Kasumi-1 (cell line): ENCODE results near the gene SRP68.
"Not testable (repeated sequence)": the region's sequence is repeated elsewhere in the genome, so short reads cannot be mapped to it uniquely, and the experiment has no call there.

Experiments
- DNase-seq, 2 experiments: peaks; one replicate each; lab custom pipeline; 2025; lab: John Stamatoyannopoulos, UW

The SRP68 gene

DNA sequence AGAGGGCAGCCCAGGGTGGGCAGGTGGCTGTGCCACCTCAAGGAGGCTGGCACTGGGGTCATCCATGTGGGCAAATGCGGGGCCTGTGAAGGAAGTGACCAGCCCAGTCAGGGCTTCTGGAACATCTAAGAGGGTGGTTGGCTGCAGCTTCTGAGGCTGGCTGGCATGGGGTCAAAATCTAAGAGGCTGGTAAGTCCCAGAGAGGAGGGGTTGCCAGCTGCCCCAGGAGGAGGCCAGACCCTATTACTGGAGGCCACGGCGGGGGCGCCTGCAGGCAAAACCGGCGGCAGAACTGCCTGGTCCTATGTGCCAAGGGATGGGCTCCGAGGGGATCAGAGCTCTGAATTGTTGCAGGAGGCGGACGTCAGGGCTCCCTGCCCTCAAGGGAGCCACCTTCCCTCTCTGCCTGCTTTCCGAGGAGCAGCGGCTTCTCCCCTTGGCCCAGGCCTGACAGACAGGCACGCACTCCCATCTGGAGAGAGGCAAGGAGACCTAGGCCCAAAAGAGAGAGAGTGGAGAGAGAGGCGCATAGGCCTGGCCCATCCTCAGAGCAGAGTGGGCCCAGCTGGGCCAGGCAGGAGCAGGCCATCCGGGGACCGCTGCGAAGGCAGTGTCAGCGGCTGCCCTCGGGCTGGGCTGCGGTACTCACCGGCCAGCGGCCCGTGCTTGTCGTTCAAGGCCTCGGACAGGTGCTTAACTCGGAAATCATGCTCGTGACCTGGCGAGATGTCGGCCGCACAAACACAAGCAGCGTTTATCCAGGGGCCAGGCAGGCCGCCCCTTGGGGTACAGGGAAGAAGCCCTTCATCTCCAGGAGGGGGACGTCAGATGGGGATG, 17.6 kb upstream of the SRP68 start:
- no peak for DNase-seq

DNA sequence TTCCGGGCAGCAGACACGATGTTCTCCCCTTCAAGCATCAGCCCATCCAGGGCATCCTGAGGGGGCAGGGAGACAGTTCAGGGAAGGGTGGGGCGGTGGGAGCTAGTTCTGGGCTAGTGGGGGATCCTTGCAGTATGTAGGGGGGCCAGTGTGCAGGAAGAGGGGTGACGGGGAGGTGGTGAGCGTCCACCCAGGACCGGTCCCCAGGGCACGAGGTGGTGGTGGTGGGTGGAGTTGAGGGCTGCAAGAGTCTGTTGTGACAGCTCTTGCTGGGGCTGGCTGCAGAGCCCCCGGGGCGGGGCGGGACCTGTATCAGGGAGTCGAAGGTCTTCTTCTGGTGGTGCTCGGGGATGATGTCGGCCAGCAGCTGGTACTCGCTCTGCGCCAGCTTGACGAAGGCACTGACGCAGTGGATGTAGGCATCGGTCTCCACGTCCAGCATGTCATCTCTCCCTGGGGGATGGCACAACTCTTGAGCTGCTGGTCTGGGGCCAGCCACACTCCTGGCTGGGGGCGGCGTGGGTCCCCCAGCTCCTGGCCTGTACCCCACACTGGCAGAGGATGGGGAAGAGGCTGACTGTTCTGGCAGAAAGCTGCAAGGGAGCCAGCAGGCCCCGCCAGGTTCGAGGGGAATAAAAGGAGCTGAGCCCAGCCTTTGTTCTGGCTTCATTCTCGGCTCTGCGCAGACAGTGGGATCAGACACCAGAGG, 16.7 kb upstream of the SRP68 start:
- no peak for DNase-seq

DNA sequence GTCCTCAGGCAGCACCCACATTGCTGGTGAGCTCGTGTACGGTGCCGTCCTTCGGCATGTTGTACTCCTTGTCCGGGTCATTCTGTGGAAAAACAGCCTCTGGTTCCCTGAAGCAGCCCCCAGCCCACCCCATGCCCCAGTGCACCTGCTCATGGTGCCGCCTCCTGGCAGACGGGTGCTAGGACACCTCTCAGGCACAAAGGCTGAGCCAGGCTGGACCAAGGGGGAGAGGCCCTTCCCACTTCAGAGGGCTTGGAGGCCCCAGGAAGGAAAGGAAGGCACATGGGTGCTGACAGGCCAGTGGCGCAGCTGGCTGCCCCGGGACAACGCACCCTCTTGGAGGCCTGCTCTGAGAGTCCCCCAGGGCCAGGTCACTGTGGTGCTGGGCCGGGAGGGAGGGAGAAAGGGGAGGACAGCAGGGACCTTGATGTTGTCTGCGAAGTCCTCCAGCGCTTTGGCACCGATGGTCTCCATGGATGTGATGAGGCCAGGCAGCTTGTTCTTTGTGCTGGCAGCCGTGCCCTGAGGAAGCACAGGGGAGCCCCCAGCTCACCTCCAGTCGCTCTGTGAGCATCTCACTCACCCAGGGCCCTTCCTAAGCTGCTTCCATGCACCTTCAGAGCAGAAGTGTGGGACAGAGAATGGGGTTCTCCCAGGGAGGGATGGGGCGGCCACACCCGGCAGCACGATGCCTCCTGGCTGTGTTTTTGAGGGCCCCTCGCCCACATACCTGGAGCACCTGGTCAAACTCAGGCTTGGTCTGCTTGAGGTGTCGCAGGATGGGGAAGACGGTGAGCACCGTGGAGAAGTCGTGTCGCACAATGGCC, 15.9 kb upstream of the SRP68 start:
- DNase-seq = no peak

DNA sequence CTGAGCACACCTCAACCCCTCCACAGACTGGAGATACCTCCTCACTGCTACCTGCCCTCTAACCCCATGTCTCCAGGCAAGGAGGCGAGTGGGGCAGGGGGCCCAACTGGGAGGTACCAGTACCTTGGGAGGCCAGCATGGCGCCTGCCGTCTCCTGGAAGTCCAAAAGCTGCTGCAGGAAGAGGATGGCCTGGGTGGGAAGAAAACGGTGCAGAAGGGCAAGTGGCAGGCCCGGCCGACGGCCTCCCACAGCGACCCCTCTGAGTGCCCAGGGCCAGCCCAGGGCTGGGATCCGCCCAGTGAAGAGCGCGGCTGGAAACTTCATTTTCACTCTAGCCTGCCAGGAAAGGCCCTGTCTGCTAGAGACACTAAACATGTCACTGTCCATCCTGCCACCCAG, 15.2 kb upstream of the SRP68 start:
- DNase-seq = no peak

DNA sequence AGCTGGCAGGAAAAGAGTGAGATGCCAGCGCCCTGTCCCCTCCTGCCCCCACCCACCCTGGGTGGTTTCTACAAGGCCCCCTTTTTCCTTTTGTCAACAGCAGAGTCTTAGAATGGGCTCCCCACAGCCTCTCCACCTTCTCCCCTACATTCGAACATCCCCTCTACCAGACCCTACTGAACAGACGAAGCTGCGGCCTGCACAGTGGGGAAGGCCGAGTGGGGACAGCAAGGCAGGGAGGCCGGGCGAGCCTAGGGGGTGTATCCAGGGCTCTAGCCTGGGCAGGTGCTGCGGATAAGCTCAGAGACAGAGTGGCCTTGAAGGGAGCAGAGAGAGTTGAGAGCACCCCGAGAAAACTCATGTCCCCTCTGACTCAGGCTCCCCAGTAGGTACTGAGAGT, 14.1 kb upstream of the SRP68 start:
- no peak for DNase-seq

DNA sequence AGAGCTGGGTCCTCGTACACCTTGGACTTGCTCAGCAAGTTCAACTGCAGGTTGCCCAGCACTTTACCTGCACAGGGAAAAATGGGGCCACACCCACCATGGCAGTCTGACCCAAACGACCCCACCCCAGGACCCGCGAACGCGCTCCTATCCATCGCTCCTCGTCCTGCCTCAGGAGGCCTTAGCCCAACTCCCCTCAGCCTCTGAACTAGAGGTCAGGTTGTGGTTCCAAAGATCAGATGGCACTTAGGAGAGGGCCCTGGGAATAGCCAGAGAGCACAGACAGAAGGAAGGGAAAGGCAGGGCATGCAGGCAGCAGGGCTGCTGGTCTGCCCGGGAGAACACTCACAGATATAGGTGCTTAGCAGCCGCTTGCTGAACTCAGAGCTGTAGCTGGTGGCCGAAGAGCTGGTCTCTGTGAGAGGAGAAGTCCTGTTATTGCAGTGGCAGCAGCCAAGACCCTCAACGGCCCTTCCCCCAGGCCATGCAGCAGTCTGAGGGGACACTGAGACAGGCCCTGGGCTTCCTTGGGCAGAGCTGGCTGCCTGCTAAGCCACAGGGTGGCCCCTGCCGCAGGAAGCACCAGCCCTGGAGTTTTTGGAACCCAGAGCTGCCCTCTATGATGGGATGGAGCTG, 13.5 kb upstream of the SRP68 start:
- DNase-seq = no peak

DNA sequence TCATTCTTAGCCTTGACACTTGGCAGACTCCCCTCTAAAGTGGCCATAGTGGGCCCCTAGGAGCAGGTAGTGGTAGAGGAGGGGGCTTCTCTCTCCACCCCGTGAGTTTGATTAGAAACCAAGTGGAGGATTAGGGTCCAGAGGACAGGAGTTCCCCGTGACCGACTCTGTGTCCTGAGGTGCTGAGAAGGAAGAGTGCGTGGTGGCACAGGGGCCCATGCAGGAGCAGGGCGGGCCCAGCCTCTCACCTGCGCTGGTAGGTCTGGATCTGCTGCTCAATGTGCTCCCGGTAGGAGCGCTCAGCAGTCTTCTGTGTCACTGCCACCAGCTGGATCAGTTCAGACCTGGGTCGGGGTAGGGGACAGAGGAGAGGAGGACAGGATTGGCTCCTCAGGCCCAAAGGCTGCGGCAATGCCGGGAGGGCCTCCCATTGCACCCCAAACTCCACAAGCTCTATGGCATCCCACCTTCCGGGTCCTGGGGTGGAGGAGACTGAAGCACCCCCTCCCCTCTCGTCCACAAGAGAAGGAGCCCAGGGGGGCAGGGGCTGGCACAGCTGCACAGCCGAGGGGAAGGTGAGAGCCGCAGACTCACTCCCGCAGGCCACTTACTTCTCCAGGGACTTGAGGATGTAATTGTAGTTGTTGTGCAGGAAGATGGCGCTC, 12.9 kb upstream of the SRP68 start:
- no peak for DNase-seq

DNA sequence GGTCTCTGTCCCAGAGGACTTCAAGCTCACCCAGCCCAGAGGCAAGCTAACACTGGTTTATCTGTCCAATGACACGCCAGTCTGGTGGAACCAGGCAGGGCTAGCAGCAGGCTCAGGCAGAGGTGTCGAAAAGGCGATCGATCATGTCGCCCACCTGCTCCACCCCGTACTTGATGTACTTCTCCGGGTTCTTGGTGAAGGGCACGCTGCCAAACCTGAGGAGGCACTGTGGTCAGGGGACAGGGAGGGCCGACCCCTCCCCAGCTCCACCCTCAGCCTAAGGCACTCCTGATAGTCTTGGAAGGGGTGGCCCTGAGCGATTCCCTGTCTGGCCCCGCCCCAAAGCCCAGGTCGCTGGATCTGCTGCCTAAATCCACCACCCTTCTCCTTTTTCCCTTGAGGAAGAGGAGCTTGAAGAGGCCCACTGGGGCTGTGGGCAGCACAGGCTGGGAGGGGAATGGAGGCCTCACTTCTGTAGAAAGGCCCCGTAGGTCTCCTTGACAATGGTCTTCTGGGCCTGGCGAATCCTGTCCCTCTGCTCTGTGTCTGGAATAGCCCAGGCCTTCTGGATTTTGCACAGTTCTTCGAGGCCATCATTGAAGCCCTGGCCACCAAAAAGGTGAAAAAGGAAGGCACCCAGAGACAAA, 11.3 kb upstream of the SRP68 start:
- no peak for DNase-seq

DNA sequence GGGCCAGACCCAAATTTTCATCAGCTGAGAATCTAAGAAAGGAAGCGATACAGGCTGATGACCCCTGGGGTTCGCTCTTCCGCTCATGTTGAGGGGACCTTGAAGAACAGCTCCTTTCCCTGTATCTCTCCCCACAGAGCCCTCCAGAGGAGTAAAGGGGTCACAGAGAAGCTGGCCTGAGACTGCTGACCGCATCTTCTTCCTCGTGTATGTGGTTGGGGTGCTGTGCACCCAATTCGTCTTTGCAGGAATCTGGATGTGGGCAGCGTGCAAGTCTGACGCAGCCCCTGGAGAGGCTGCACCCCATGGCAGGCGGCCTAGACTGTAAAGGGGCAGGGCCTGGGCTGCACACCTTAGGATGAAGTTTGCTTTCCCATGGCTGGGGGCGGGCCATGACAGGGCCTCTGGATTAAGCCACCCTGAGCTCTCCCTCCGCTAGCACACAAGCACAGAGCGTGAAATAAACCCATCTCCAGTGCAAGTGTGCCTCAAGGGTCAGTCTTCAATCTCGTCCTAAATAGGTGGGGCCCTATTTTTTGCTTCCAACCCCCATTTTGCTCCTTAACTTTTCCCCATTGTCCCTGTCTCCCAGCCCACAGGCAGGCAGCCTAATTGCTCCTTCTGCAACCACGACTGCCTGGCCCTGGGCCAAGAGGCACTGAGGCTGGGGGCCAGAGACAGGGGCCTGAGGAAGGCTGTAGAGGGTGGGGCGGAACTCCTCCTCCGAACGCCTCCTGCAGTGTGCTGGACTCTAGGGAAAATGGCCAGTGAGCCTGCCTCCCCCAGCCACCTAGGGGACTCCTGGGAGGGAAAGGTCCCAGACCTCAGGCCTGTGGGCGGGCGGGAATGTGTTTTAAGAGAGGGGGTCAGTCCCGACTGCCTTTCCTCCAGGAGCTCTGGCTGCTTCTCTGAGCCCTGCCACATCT, 10.3 kb upstream of the SRP68 start:
- DNase-seq = no peak

DNA sequence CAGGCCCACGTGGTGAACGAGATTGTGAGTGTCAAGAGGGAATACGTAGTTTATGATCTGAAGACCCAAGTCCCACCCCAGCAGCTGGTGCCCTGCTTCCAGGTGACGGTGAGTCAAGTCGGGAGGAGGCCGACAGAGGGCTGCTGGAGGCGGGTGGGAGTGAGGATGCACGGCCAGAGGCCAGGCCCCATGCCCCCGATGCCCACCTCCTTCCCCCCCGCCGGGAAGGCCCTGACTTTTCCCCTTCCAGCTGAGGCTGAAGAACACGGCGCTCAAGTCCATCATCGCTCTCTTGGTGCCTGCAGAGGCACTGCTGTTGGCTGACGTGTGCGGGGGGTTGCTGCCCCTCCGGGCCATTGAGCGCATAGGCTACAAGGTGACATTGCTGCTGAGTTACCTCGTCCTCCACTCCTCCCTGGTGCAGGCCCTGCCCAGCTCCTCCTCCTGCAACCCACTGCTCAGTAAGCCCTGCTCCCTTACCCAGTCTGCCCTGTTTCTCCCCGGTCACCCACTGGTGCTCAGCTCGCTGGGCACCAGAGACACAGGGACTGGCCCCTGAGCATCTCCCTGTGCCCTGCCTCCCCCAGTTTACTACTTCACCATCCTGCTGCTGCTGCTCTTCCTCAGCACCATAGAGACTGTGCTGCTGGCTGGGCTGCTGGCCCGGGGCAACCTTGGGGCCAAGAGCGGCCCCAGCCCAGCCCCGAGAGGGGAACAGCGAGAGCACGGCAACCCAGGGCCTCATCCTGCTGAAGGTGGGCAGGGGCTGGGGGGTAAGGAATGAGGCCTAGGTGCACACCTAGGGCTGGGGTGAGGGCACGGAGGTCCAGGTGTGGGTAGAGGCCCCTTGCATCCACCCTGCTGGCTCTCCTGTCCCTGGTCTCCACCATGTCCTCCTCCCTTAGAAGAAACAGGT, 9.2 kb upstream of the SRP68 start:
- DNase-seq = no peak

DNA sequence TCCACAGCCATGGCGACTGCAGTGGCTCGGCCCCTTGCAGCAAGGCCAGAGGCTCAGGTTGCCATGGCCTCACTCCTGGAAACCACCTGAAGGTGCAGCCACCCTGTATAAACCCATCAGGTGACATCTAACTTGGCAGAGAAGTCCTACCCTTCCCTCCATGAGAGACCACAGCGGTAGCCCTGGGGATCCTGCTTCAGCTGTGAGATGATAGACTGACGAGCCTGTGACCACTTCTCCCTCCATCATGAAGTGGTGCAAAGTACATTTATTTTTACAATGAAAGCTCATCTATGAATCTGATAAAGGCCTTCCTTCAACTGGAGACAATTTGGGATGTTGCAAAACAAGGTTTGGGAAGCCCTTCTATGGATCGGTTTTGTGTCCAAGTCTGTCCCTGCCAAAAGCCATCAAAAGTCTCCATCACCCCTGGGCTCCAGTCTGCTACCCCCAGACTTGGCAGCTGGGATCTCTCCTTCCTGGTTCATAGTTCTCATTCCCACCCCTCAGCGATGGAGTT, 8.5 kb upstream of the SRP68 start:
- DNase-seq = no peak

DNA sequence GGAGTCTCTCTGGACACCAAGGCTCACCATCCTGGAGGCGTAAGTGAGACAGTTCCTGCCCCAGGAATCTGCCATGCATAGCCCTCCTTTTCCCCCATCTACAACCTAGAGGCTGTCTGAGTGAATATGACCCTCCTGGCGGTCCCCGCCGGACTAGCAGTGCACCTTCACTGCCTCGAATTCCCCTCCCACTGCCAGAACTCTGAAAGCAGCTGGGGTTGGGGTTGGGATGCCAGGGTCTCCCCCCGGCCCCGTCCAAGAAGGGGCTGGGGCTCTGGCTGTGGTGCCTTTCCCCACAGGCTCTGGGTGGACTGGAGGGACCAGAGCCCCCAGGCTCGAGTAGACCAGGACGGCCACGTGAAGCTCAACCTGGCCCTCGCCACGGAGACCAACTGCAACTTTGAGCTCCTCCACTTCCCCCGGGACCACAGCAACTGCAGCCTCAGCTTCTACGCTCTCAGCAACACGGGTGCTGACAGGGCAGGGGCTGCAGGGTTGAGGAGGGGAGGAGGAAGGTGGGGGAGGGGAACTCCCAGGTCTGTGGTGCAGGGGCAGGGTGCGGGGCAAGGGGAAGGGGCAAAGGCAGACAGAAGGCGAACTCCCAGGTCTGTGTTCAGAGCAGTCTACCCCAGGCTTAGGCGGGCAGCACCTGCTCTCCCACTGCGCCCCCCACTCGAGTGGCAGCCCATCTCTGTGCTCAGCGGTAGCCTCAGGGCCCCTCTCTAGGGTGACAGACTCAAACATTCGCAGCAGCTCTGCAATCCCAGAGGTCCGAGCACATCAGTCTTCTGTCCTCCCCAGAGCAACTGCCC, 7.8 kb upstream of the SRP68 start:
- peak in 1 of 2 experiments; percentile 36 for DNase-seq

DNA sequence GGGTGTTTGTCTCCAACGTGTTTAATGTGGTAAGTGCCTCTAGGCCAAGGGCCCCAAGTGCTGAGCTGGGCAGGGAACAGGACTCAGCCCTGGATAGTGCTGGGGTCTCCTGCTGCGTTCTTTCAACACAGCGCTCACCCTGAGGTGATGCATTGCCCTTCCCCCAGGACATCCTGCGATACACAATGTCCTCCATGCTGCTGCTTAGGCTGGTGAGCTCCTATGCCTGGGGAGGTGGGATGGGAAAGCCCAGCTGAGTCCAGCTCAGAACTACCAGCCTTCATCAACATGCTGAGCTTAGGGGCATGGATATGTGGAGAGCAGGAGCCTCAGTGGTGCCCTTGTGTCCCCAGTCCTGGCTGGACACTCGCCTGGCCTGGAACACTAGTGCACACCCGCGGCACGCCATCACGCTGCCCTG, 7.2 kb upstream of the SRP68 start:
- no peak for DNase-seq

DNA sequence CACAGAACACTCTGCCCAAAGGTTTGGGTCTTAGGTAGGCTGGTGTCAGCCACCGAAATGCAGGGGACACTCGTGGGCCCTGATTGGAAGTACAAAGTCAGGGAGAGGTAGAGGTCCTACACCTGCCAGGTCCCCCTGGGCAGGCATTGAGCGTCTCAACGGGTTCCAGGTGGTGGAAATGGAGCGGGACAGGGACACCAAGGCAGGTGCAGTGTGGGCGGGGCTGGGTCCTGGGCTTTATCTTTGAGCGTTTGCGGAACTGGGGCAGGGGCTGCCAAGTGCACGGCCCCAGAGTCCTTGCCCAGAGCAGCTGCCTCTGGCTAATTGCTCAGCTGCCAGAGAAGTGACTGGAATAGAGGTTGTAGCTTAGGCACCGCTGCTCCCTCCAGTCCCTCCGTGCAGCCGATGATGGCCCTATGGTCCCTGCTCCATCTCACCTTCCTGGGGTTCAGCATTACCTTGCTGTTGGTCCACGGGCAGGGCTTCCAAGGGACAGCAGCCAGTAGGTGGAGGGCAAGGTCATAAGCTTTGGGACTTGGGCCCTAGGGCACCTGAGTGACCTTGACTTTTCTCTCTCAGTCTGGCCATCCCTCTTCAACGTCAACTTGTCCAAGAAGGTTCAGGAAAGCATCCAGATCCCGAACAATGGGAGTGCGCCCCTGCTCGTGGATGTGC, 6.7 kb upstream of the SRP68 start, which contains the start of gene ZACN:
Gene ZACN (plus strand): TSS at position 323 of the 675 bp plus-strand sequence. CDS start 83 bp downstream, at position 406.
- DNase-seq = no peak

DNA sequence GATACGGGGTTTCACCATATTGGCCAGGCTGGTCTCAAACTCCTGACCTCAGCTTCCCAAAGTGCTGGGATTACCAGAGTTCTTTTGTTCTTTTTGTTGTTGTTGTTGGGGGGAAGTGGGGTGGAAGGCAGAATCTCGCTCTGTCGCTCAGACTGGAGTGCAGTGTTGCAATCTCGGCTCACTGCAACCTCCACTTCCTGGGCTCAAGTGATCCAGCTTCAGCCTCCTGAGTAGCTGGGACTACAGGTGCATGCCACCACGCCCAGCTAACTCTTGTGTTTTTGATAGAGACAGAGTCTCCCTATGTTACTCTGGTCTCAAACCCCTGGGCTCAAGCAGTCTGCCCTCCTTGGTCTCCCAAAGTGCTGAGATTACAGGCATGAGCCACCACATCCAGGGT, 6.1 kb upstream of the SRP68 start:
- not testable (repeated sequence) for DNase-seq

DNA sequence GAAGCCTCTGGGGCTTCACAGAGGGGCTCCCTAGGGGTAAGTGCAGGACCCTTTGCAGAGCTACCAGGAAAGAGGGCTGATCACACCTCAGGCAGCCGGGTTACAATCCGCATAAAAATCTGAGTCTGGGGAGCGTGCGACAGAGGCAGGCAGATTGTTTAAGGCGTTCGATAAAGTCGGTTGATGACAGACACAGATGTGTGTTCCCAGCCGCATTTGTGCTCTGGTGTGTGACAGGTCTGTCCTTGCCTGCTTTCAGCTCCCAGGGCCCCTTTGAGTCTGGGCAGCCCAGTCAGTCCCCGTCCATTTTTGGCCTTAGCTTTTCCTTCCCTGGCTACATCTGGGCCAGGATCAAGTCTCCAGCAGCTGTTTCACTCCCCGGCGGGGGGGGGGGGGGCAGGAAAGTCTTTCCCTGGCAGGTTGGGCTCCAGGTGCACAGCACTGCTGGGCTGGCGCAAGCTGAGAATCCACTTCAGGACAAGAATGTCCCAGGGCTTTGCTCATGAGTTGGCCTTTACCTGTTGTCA, 5.3 kb upstream of the SRP68 start:
- DNase-seq = no peak
